HepG2 (cell line): ENCODE measurements around the gene MIEF1. TPM values are rescaled to one million over a fixed set of nuclear protein-coding genes. Genes with fewer than 3 reads are reported as not detected.

Source experiments
- ARNTL ChIP-seq: sonication (generic); formaldehyde crosslinking; IDR thresholded peaks from 2 replicates; pipeline ENCODE4 v1.4.0; 2020; ENCODE audit warnings: mild to moderate bottlenecking, missing genetic modification reagents
- BRD4 ChIP-seq: sonication (generic); formaldehyde crosslinking; IDR thresholded peaks from 2 replicates; pipeline ENCODE4 v1.4.0; 2020; ENCODE audit warnings: missing genetic modification reagents
- GPN1 ChIP-seq: sonication (generic); formaldehyde crosslinking; IDR thresholded peaks from 2 replicates; pipeline ENCODE4 v1.5.1; 2020; ENCODE audit warnings: missing genetic modification reagents, borderline replicate concordance
- KDM5B ChIP-seq: sonication (generic); formaldehyde crosslinking; IDR thresholded peaks from 2 replicates; pipeline ENCODE4 v1.4.0; 2020; ENCODE audit warnings: missing genetic modification reagents, mild to moderate bottlenecking, borderline replicate concordance
- MIER3 ChIP-seq: IDR thresholded peaks from 2 replicates; pipeline ENCODE4 v1.6.1; 2016; ENCODE audit warnings: missing compliant biosample characterization, borderline replicate concordance
- NONO ChIP-seq, 2 experiments: fragments of 450-650 bp in 1 of 2; sonication (generic) in 1 of 2; formaldehyde crosslinking in 1 of 2; IDR thresholded peaks in 1 of 2; conservative IDR thresholded peaks in 1 of 2; 2 replicates each; pipeline versions ENCODE4 v1.6.1 to v1.8.0; 2017 to 2022; ENCODE audit warnings: mild to moderate bottlenecking in 1 of 2, missing genetic modification reagents in 1 of 2, moderate library complexity in 1 of 2
- RCOR2 ChIP-seq: IDR thresholded peaks from 2 replicates; pipeline ENCODE4 v1.6.1; 2016; ENCODE audit warnings: missing biosample characterization, missing genetic modification reagents
- RFXAP ChIP-seq: sonication (generic); formaldehyde crosslinking; IDR thresholded peaks from 2 replicates; pipeline ENCODE4 v1.4.0; 2020; ENCODE audit warnings: missing genetic modification reagents, borderline replicate concordance
- SMAD1 ChIP-seq: sonication (generic); formaldehyde crosslinking; IDR thresholded peaks from 2 replicates; pipeline ENCODE4 v1.4.0; 2020; ENCODE audit warnings: missing genetic modification reagents, low read depth, mild to moderate bottlenecking, borderline replicate concordance
- SOX5 ChIP-seq: IDR thresholded peaks from 2 replicates; pipeline ENCODE4 v1.6.1; 2016; ENCODE audit warnings: borderline replicate concordance
- ZMYM2 ChIP-seq: sonication (generic); formaldehyde crosslinking; IDR thresholded peaks from 2 replicates; pipeline ENCODE4 v1.8.0; 2022; ENCODE audit warnings: mild to moderate bottlenecking, missing genetic modification reagents
- ZNF282 ChIP-seq: fragments of 450-650 bp; IDR thresholded peaks from 2 replicates; pipeline ENCODE4 v1.6.1; 2018; ENCODE audit not compliant: partially characterized antibody
- ZNF354B ChIP-seq: sonication (generic); formaldehyde crosslinking; IDR thresholded peaks from 2 replicates; pipeline ENCODE4 v1.8.0; 2022; ENCODE audit warnings: mild to moderate bottlenecking, missing genetic modification reagents
- ZNF547 ChIP-seq: sonication (generic); formaldehyde crosslinking; IDR thresholded peaks from 2 replicates; pipeline ENCODE4 v1.5.1; 2020; ENCODE audit warnings: mild to moderate bottlenecking, missing genetic modification reagents
- polyA plus RNA-seq, 8 experiments: library from polyadenylated mRNA; depleted of rRNA in 3 of 8; stranded (reverse) in 7 of 8; unstranded in 1 of 8; fragments of >200 nt; fragmentation: Illumina TruSeq in 4 of 8; extraction: Trizol in 4 of 8; gene quantifications; 2 replicates each; pipeline versions ENCODE4 v1.2.1 to v1.2.3, GENCODE V29; 2011 to 2016; ENCODE audit warnings: low read depth in 4 of 8, missing spikeins in 1 of 8, mixed read lengths in 1 of 8; ENCODE audit not compliant: insufficient read depth in 1 of 8
- total RNA-seq, 5 experiments: library from RNA; depleted of rRNA; stranded (reverse); fragments of >200 nt; fragmentation: Illumina TruSeq; extraction: Trizol; gene quantifications; 2 replicates each; pipeline ENCODE4 v1.2.3, GENCODE V29; 2016; ENCODE audit warnings: low read depth in 1 of 5
- TF ChIP-seq, protein P1 (sequence below): IDR thresholded peaks from 2 replicates; pipeline ENCODE4 v1.6.1; 2016; ENCODE audit warnings: low read depth, control low read depth
- TF ChIP-seq, protein P2 (sequence below): sonication (generic); formaldehyde crosslinking; IDR thresholded peaks from 2 replicates; pipeline ENCODE4 v1.5.0; 2020; ENCODE audit warnings: mild to moderate bottlenecking, missing genetic modification reagents
- TF ChIP-seq, protein P3 (sequence below): IDR thresholded peaks from 2 replicates; pipeline ENCODE4 v1.4.0; 2020; ENCODE audit warnings: mild to moderate bottlenecking, missing genetic modification reagents
- TF ChIP-seq, protein P4 (sequence below): sonication (generic); formaldehyde crosslinking; IDR thresholded peaks from 2 replicates; pipeline ENCODE4 v1.4.0; 2020; ENCODE audit warnings: missing genetic modification reagents

Gene MIEF1
- total and polyA plus RNA-seq, 2 of the 13 experiments (the other 11 are each of a cell fraction or from before 2014, with no cell fraction given), result 21.7 to 34.8 TPM

DNA sequence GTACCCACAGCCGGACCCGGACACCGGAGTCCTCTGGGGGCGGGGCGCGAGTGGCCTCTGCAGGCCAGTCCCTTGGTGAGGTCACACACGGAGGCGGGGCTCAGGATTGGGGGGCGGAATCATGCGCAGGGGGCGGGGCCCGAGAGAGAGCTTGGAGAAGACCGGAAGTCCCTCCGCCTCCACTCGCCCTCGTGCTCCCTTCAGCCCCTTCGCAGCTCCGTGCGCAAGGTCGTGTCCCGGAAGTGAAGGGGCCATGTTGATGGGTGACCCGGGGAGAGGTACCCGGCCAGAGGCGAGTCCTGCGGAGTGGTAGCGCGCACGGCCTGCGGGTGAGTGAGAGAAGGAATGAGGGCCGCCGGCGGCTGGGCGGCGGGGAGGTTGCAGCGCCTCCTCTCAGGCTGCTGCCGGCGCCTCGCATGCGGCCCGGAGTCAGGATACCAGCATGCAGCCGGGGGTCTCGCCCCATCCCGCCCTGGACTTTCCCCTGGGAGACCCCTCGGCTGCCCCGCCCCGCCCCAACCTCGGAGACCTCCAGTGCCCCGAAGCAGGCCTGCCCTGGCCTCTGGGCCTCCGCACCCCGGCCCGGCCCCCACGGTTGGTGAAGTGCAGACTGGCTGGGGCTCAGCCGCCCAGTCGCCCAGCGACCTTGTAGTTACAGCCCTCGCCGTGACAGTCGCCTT, at the start of gene MIEF1 (continued):
- TF ChIP-seq, protein P1, sequence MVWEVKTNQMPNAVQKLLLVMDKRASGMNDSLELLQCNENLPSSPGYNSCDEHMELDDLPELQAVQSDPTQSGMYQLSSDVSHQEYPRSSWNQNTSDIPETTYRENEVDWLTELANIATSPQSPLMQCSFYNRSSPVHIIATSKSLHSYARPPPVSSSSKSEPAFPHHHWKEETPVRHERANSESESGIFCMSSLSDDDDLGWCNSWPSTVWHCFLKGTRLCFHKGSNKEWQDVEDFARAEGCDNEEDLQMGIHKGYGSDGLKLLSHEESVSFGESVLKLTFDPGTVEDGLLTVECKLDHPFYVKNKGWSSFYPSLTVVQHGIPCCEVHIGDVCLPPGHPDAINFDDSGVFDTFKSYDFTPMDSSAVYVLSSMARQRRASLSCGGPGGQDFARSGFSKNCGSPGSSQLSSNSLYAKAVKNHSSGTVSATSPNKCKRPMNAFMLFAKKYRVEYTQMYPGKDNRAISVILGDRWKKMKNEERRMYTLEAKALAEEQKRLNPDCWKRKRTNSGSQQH (CRISPR knock-in tag), result 0 out of 2 replicates have a peak, but pooled peaks have one; percentile 60
- no peak for TF ChIP-seq ZMYM2 (CRISPR knock-in tag)
- TF ChIP-seq GPN1 (CRISPR knock-in tag), result no peak; the same call in 1 of the 2 replicates
- TF ChIP-seq SMAD1 (CRISPR knock-in tag), result peak; percentile 89
- TF ChIP-seq RCOR2, result no peak
- TF ChIP-seq SOX5 (CRISPR knock-in tag), result 0 out of 2 replicates have a peak, but pooled peaks have one; percentile 34
- peak; percentile 55; the same call in 1 of the 2 replicates for TF ChIP-seq ARNTL (CRISPR knock-in tag)
- TF ChIP-seq, protein P2, sequence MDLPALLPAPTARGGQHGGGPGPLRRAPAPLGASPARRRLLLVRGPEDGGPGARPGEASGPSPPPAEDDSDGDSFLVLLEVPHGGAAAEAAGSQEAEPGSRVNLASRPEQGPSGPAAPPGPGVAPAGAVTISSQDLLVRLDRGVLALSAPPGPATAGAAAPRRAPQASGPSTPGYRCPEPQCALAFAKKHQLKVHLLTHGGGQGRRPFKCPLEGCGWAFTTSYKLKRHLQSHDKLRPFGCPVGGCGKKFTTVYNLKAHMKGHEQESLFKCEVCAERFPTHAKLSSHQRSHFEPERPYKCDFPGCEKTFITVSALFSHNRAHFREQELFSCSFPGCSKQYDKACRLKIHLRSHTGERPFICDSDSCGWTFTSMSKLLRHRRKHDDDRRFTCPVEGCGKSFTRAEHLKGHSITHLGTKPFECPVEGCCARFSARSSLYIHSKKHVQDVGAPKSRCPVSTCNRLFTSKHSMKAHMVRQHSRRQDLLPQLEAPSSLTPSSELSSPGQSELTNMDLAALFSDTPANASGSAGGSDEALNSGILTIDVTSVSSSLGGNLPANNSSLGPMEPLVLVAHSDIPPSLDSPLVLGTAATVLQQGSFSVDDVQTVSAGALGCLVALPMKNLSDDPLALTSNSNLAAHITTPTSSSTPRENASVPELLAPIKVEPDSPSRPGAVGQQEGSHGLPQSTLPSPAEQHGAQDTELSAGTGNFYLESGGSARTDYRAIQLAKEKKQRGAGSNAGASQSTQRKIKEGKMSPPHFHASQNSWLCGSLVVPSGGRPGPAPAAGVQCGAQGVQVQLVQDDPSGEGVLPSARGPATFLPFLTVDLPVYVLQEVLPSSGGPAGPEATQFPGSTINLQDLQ (CRISPR knock-in tag), result peak; percentile 99
- no peak for TF ChIP-seq ZNF354B (CRISPR knock-in tag)
- TF ChIP-seq KDM5B (CRISPR knock-in tag), result peak; percentile 63; the same call in 1 of the 2 replicates
- TF ChIP-seq, protein P3, sequence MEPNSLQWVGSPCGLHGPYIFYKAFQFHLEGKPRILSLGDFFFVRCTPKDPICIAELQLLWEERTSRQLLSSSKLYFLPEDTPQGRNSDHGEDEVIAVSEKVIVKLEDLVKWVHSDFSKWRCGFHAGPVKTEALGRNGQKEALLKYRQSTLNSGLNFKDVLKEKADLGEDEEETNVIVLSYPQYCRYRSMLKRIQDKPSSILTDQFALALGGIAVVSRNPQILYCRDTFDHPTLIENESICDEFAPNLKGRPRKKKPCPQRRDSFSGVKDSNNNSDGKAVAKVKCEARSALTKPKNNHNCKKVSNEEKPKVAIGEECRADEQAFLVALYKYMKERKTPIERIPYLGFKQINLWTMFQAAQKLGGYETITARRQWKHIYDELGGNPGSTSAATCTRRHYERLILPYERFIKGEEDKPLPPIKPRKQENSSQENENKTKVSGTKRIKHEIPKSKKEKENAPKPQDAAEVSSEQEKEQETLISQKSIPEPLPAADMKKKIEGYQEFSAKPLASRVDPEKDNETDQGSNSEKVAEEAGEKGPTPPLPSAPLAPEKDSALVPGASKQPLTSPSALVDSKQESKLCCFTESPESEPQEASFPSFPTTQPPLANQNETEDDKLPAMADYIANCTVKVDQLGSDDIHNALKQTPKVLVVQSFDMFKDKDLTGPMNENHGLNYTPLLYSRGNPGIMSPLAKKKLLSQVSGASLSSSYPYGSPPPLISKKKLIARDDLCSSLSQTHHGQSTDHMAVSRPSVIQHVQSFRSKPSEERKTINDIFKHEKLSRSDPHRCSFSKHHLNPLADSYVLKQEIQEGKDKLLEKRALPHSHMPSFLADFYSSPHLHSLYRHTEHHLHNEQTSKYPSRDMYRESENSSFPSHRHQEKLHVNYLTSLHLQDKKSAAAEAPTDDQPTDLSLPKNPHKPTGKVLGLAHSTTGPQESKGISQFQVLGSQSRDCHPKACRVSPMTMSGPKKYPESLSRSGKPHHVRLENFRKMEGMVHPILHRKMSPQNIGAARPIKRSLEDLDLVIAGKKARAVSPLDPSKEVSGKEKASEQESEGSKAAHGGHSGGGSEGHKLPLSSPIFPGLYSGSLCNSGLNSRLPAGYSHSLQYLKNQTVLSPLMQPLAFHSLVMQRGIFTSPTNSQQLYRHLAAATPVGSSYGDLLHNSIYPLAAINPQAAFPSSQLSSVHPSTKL (CRISPR knock-in tag), result peak; percentile 37; the same call in 1 of the 2 replicates
- peak; percentile 61; the same call in 1 of the 2 replicates for TF ChIP-seq RFXAP (CRISPR knock-in tag)
- TF ChIP-seq BRD4, result no peak
- TF ChIP-seq NONO (IDR thresholded peaks at IDR 0.05), result no peak
- TF ChIP-seq NONO (CRISPR knock-in tag; conservative IDR thresholded peaks at IDR 0.05), result peak; percentile 81
- 0 out of 2 replicates have a peak, but pooled peaks have one; percentile 51 for TF ChIP-seq MIER3 (CRISPR knock-in tag)
- no peak for TF ChIP-seq ZNF282
- TF ChIP-seq ZNF547 (CRISPR knock-in tag), result peak; percentile 59; the same call in 1 of the 2 replicates
- TF ChIP-seq, protein P4, sequence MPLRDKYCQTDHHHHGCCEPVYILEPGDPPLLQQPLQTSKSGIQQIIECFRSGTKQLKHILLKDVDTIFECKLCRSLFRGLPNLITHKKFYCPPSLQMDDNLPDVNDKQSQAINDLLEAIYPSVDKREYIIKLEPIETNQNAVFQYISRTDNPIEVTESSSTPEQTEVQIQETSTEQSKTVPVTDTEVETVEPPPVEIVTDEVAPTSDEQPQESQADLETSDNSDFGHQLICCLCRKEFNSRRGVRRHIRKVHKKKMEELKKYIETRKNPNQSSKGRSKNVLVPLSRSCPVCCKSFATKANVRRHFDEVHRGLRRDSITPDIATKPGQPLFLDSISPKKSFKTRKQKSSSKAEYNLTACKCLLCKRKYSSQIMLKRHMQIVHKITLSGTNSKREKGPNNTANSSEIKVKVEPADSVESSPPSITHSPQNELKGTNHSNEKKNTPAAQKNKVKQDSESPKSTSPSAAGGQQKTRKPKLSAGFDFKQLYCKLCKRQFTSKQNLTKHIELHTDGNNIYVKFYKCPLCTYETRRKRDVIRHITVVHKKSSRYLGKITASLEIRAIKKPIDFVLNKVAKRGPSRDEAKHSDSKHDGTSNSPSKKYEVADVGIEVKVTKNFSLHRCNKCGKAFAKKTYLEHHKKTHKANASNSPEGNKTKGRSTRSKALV (CRISPR knock-in tag), result 0 out of 2 replicates have a peak, but pooled peaks have one; percentile 13
